ENCODE measurements around the gene CSPG4.

- TF ChIP-seq CTCF (IDR thresholded peaks at IDR 0.05) (no peak), REST (IDR thresholded peaks at IDR 0.05; ENCODE audit: insufficient read depth in 1 of 2, low read depth in 2 of 2, low read length in 1 of 2) (no peak), SIN3A (IDR thresholded peaks at IDR 0.05; ENCODE audit: borderline replicate concordance, insufficient read depth, low read depth, low read length) (no peak)
Measured at GRCh38 chr15:75636026-75636425, 76.6 kb downstream of the CSPG4 start.

Measured in Panc1 (cell line).